HG03354 (cell line): ENCODE data around the gene RARG.
"Not testable (repeated sequence)": the region's sequence is repeated elsewhere in the genome, so short reads cannot be mapped to it uniquely, and the experiment has no call there.

ENCODE experiments used
- ATAC-seq: cut with Tn5 transposase; IDR thresholded peaks from one replicate; pipeline ENCODE4 v1.9.1; 2021; ENCODE audit warnings: mild to moderate bottlenecking; ENCODE audit not compliant: unreplicated experiment, poor library complexity, severe bottlenecking

Gene RARG

DNA sequence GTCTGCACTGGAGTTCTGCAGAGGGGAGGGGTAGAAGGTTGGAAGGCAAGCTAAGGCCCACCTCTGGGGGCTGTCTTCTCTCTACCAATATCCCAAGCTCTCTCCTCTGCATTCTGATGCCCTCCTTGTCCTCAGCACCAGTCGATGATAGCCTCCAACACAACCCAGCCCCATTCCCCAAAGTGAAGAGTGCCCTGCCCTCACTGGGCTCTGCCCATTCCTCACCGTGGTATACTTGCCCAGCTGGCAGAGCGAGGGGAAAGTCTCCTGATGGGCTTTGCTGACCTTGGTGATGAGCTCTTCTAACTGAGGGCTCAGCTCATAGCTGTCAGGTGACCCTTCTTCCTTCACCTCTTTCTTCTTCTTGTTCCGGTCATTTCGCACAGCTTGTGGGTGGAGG is 17.8 kb downstream of the RARG start:
- no peak for ATAC-seq

DNA sequence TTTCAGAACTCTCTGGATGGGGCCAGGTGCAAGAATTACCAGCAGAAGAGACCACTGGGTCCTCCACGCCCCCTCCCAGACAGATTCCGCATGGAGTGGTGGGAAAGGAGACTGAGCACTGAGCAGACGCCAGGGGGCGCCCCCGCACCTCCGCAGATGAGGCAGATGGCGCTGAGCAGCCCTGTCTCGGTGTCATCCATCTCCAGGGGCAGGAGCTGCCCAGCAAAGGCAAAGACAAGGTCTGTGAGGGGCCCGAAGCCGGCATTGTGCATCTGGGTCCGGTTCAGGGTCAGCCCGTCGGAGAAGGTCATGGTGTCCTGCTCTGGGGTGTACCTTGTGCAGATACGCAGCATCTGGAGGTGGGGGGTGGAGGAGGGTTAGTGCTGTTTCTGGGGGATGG is 18.7 kb downstream of the RARG start:
- ATAC-seq: no peak

DNA sequence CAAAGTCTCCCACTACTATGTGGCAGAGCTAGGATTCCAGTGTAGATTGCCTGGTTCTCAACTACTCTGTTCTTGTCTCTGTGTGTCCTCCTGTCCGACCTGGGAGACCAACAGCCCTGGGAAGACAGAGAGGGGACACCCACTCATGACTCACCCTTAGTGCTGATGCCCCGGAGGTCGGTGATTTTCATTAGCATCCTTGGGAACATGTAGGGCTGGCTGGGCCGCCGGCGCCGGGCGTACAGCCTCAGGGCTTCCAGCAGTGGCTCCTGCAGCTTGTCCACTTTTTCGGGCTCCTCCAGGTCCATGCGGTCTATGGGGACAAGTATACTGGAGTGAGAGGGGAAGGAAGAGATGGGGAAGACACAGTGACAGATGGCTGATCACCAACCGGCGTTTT is 19.1 kb downstream of the RARG start:
- ATAC-seq: no peak

DNA sequence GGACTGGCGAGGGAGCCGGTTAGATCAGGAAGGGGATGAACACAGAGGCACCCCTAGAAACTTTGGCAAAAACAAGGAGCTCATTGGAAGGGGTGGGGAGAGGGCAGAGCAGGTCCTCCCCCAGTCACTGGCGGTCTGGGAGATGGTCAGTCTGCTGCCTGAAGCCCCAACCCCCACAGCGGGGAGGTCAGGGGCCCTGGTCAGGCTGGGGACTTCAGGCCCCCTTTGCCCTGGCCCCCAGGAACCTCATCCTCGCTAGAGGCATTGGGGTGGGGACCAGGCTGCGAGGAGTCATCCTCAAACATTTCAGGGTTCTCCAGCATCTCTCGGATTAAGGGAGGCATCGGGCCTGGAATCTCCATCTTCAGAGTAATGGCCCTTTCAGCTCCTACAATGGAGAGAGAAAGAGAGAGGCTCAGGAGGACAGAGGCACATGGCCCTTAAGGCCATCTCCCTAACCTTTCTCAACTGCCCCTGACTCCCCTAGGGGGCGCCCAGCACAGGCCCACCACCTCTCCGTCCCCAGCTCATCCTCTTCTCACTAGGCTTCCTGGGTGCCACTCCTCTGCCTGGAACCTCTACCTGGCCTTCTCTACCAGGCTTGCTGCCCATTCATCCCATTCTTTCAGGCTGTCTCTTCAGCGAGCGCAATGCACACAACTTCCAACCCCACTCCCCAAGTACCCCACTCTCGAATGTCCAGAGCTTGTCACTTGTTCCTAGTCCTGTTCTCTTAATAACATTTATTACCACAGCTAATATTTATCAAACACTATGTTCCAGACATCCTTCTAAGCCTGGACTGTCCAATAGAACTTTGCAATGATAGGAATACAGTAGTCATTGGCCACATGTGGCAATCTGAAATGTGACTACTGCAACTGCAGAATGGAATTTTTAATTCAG is 20.3 kb downstream of the RARG start:
- no peak for ATAC-seq

DNA sequence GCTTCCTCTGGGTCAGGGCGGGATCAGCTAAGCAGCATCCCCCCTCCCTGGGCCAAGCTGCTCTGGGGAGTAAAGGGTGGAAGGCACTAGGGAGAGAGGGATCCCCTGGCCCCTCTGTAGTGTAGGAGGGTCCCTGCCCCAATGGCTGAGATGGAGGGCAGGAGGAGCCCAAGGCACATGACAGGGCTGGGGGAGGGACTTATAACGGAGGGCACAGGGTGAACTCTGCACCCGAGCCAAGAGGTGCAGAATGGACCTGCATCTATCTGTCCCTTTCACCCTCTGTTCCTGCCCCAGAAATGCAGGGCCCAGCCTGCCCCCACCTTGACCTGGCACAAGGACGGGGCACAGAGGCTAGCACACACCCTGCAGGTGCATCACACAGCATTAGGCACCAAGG is 21.2 kb downstream of the RARG start:
- no peak for ATAC-seq

DNA sequence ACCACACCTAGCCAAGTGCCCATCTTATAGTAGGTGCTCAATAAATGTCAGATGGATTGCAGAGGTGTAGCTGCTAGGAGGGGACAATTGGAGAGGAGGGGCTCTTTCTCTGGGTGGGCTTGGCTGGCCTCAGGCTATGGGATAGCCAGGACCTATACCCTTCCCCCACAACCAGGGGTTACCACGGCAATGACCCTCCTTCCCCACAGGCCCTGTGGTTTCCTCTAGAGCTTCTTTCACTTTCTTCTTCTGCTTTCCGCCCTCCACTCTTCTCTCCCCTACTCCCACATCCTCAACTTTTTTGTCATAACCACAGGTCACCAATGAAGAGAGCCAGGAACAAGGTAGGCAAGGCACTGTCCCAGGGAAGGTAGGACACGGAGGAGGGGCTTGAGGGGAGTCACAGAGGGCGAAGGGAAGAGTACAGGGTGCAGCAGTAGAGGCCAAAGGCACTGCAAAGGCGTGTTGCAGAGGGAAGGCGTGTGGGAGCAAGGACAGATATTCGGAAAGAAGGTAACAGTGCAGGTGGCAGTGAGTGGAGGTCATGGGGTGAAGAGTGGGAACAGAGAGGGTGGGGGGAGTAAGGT is 23.0 kb downstream of the RARG start:
- peak; percentile 59 for ATAC-seq

DNA sequence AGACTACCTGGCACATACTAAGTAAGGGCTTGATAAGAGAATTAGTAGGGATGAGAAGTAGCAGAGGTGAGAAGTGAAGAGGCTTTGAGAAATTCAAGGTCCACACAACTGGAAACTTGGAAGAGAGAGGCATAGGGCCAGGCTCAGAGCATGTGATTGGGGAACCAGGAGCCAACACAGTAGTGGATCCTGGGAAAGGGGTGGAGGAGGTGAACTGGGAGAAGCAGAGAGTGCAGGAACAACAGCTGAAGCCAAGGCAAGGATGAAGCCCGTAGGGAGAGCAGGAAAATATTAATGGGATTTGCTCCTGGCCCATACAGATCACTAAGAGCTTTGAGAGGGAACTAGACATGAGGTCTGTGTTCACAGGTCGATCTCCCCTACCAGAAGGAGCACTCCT is 23.6 kb downstream of the RARG start:
- no peak for ATAC-seq

DNA sequence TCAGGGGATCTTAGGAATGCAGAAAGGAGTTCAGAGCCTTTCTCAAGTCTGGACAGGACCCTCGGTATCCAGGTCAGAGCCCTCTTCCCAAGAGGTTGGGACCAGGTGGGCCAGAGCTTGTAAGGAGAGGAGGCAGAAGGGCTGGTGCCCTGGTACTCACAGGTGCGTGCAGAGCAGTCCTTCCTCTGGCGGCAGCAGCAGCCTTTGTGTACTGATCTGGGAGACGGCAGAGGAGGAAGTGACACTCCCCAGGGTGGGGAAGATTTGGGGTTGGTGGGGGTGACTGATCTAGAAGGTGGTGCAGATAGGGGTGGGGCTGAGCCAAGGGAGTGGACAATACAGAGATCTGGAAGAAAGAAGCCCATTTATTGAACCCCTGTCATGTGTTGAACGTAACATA is 25.0 kb downstream of the RARG start, which contains the start of gene ITGB7:
Gene ITGB7 (minus strand): TSS at position 210 of the 400 bp plus-strand sequence. CDS start 6,808 bp downstream, outside the sequence.
- no peak for ATAC-seq

DNA sequence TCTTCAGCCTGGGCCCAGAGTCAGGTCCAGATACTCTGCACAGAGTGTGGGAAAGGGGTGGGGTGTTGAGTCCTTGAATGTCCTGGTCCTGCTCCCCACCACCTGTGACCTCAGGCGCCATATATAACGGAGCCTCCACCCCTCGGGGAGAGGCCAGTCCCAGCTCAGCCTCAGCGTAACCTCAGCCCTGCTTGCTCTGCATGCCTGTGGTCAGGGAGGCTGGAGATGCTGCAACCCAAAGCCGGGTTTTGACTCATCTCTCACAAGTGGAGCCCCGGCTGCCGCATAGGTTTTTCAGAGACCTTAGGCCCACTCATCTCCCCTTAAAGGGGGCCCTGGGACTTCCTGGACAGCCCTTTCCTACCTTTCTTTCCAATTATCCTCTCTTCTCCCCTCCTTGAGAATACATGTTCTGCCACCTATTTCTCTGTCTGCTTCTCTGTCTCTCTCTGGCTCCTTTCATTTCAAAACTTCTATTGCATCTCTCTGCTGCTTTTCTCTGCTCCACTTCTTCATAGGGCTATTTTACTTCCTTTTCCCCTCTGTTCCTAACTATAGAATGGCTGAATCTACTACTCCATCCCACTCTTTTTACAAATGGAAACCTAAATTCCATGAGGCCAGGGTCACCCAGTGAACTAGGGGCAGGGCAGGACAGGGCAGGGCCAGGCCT is 26.1 kb downstream of the RARG start:
- peak; percentile 72 for ATAC-seq

DNA sequence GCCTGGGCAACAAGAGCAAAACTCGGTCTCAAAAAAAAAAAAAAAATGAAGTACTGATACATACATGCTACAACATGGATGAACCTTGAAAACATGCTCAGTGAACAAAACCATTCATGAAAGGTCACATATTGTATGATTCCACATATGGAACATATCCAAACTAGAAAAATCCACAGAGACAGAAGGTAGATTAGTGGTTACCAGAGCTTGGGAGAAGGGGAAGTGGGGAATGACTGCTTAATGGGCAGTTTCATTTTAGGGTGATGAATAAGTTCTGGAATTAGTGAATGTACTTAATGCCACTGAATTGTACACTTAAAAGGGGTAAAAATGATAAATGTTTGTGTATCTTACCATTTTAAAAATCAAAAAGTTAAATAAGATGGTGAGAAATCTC is 27.7 kb downstream of the RARG start:
- no peak for ATAC-seq

DNA sequence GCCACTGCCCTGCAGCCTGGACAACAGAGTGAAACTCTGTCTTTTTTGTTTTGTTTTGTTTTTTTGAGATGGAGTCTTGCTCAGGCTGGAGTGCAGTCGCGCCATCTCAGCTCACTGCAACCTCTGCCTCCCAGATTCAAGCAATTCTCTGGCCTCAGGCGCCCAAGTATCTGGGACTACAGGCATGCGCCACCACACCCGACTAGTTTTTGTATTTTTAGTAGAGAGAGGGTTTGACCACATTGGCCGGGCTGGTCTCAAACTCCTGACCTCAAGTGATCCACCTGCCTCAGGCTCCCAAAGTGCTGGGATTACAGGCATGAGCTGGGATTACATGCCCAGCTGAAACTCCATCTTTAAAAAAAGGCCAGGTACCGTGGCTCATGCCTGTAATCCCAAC is 29.7 kb downstream of the RARG start:
- not testable (repeated sequence) for ATAC-seq

DNA sequence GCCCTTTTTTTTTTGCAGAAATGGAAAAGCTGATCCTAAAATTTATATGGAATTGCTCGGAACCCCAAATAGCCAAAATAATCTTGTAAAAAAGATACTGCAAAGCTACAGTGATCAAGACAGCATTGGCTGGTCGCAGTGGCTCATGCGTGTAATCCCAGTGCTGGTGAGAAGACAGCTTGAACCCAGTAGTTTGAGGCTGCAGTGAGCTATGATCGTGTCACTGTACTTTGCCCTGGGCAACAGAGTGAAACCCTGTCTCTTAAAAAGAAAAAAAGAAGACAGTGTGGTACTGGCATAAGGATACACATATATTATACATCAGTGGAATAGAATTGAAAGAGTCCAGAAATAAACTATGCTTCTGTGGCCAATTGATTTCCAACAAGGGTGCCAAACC is 30.4 kb downstream of the RARG start:
- ATAC-seq: no peak

DNA sequence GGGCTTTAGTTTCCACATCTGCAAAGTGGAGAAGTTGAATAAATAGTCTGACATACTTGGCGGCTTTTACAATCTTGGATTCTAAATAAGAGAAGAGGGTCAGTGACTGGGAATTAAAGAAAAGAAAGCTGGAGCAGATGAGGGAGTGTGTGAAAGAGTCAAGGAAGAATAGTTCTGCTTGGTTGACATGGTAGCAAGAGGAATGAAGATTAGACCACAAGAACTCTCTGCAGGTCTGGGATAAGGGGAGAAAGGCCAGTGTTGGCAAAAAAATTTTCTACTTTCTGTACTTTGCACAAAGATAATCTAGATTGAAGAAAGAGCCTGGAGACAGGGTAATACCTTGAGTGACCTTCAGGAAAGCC is 30.9 kb downstream of the RARG start:
- ATAC-seq: no peak

DNA sequence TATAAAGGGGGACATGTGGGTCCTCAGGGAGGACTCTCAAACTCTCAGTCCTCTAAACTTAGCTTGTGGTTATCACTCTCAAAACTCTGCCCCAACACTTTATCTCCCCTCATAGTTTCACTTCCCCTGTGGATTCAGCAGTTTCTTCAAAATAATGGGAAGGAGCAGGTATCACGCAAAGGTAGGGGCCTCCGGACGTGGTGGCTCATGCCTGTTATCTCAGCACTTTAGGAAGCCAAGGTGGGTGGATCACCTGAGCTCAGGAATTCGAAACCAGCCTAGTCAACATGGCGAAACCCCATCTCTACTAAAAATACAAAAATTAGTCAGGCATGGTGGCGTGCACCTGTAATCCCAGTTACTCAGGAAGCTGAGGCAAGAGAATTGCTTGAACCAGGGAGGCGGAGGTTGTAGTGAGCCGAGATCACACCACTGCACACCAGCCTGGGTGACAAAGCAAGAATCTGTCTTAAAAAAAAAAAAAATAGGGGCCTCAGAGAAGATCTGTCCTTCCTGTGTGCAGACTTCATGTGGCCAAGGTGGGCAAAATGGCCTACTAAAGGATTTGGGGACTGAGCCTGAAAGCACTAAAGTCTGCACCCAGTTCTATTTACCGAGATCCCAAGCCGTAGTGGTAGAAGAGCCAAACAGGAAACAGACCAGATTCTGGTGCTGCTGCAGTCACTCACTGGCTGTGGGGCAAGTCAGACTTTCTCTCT is 31.4 kb downstream of the RARG start:
- ATAC-seq: peak; percentile 59

DNA sequence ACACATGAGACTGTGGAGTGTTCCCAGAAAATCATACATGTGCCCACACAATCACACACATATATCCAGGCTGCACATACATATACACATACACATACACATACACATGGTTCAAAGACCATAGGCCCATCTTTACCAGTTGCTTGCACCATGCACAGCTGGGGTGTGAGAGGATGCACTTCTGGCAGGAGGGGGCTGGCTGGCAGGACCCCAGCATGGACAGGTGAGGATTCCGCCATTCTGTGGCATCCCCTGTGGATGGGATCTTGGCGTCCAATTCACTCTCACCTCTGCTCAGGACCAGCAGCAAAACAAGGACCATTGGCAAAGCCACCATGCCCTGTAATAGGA is 31.9 kb downstream of the RARG start:
- ATAC-seq: peak; percentile 11

DNA sequence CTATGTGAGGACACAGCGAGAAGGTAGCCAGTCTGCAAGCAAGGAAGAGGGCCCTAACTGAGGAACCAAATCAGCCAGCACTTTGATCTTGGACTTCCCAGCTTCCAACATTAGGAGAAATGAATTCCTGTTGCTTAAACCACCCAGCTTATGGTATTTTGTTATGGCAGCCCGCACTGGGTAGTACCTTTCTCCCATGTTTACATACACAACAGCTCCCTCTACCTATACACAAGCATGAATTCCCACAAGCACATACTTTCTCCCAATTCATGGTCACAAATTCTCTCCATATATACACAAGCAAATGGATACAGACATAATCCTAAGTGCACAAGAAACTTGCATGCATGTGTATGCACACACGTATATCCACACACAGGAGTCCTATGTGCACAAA is 32.3 kb downstream of the RARG start:
- no peak for ATAC-seq

DNA sequence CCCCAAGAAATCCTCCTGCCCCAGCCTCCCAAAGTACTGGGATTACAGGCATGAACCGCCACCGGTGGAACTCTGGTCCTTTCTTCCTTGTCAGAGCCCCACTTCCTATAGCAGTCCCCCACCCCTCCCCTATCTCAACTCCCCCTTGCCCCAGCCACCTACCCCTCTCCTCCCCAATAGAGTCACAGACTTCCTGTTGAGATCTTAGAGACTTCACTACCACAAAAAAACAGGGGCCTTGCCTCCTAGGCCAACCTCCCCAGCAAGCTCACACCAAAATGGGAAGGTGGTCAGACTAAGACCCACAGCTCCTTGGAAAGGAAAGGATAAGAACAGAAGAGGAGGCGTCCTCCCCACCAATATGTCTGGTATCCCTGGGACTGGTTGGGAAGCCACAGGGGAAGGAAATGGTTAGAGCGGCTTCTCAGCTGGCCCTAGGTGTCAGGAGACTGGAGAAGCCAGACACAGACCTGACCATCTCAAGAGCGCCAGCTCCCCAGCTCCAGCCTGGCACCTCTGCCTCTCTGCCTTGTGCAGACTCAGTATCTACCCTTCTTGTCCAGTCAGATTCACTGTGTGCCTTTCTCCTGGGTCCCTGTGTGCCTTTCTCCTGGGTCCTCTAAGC is 33.4 kb downstream of the RARG start:
- no peak for ATAC-seq

DNA sequence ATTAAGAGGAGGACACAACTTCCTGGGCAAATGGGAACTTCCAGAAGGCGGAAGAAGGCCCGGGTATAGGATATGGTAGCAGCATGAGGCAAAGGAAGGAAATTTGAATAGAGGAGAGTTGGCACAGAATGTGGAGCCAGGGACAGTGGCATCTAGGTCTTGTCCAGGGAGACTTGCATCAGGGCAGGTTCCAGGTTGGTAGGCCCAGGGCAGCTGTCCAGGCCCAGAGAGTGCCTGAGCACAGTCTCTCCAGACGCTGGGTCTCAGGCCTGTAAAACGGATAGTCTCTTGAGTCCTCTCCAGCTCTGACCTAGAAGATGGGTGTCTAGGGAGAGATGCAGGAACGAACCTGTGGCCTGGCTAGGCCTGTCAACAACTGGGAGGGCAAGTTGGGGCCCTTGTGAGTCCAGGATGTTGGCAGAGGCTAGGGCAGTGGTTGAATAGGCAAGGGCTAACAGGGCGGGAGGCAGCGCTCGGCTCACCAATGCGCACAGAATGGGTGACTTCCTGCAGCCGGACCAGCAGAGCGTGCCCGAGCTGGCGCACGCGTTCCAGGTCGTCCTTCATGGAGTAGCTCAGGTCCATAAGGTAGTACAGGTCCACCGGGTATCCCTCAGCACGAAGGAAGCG is 34.9 kb downstream of the RARG start:
- ATAC-seq: no peak

DNA sequence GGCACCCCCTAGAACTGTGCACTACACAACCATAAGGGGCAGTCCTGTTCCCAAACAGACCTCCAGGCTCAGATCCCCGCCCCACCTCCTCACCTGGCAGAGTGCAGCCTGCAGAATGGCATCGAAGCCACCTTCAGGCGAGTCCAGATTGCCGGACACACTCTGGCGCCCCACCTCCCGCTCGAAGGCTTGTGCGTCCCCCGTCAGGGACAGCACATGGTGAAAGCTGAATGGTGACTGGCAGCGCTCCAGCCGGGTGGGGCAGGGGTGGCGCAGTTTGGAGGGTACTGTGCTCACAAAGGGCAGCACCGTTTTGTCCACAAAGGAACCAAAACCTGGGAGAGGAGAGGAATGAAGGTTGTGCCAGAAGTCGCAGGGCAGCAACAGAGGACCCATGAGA is 35.5 kb downstream of the RARG start:
- ATAC-seq: no peak
